GM12865 (cell line): ENCODE measurements around the gene KCNMB4.
A peak's percentile ranks its signal among the peaks of the same experiment; 100 is the strongest.
"Not testable (repeated sequence)": the region's sequence is repeated elsewhere in the genome, so short reads cannot be mapped to it uniquely, and the experiment has no call there.

ENCODE experiments used
- DNase-seq: peaks from one replicate; pipeline ENCODE4 v3.0.0; 2010; ENCODE audit warnings: low read depth
- H3K4me3 ChIP-seq: 2 replicates; pipeline ENCODE4 v1.5.1; 2011; ENCODE audit warnings: mild to moderate bottlenecking, low read depth, low read length, control low read depth
- TF ChIP-seq, protein P1 (sequence below): IDR thresholded peaks from 2 replicates; pipeline ENCODE4 v1.5.1; 2011; ENCODE audit warnings: low read length, control low read depth, low read depth, inconsistent platforms; ENCODE audit not compliant: insufficient read depth; ENCODE audit errors: missing control alignments

Gene KCNMB4

DNA sequence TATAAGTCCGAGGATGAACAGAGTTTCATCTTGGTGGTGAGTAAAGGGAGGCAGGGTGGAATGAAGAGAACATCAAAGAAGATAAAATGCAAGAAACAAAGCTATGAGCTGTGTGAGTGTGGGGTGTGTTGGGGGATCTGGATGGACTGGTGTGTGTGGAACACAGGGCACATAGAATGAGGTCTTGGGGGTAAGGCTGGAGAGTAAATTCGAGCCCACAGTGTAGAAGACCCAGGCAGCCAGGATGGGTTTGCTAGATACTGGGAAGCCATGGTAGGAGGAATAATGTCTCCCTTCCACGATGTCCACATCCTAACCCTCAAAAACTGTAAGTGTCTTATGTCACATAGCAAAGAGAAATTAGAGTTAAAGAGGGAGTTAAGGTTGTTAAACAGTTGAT is 6.8 kb downstream of the KCNMB4 start:
- DNase-seq = no peak
- no peak overlapping the region for H3K4me3 ChIP-seq
- TF ChIP-seq, protein P1, sequence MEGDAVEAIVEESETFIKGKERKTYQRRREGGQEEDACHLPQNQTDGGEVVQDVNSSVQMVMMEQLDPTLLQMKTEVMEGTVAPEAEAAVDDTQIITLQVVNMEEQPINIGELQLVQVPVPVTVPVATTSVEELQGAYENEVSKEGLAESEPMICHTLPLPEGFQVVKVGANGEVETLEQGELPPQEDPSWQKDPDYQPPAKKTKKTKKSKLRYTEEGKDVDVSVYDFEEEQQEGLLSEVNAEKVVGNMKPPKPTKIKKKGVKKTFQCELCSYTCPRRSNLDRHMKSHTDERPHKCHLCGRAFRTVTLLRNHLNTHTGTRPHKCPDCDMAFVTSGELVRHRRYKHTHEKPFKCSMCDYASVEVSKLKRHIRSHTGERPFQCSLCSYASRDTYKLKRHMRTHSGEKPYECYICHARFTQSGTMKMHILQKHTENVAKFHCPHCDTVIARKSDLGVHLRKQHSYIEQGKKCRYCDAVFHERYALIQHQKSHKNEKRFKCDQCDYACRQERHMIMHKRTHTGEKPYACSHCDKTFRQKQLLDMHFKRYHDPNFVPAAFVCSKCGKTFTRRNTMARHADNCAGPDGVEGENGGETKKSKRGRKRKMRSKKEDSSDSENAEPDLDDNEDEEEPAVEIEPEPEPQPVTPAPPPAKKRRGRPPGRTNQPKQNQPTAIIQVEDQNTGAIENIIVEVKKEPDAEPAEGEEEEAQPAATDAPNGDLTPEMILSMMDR = no peak

DNA sequence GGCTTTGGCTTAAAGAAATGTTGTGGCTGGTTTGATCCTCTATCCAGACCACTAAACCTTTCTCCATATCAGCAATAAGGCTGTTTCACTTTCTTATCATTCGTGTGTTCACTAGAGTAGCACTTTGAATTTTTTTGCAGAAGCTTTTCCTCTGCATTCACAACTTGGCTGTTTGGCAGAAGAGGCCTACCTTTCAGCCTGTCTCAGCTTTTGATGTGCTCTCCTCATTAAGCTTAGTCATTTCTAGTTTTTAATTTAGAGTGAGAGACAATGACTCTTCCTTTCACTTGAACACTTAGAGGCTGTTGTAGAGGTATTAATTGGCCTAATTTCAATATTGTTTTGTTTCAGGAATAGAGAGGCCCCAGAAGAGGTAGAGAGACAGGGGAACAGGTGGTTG is 13.8 kb downstream of the KCNMB4 start:
- DNase-seq = peak; percentile 5
- no peak overlapping the region for H3K4me3 ChIP-seq
- TF ChIP-seq, protein P1 = no peak

DNA sequence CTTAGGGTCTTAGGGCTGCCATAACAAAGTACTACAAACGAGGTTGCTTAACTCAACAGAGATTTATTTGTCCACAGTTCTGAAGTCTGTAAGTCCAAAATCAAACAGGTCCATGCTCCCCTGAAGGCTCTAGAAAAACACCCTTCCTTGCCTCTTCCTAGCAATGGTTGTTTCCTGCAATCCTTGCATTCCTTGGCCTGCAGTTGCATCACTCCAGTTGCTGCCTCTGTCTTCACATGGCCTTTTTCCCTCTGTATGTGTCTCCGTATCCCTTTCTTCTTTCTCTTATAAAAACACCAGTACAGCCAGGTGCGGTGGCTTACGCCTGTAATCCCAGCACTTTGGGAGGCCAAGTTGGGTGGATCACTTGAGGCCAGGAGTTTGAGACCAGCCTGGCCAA is 17.4 kb downstream of the KCNMB4 start:
- TF ChIP-seq, protein P1 = no peak
- H3K4me3 ChIP-seq = no peak overlapping the region
- no peak for DNase-seq

DNA sequence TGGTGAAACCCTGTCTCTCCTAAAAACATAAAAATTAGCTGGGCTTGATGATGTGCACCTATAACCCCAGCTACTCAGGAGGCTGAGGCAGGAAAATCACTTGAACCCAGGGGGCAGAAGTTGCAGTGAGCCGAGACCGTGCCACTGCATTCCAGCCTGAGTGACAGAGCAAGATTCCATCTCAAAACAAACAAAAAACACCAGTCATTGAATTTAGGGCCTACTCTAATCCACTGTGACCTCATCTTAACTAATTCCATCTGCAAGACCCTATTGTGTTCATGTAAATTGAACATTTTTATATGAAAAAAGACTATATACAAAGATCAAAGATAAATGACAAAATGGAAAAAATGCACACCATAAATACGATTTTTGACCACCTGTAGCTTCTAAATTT is 17.8 kb downstream of the KCNMB4 start:
- DNase-seq = no peak
- TF ChIP-seq, protein P1 = no peak
- H3K4me3 ChIP-seq = no peak overlapping the region

DNA sequence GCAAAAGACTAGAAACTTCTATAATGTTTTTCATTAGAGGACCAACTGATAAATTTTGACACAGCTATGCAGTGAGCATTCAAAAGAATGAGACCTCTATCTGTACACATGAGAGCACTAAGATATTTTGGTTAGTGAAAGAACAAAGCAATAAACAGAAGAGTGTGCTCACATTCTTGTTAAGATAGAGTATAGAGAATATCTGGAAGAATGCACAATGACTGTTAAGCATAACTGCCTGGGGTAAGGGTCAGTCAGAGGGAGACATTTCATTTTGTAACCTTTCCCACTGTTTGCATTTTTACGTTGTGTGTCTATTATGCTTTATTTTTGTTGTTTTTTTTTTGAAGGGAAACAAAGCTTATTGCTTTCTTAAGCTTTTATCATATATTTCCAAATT is 20.7 kb downstream of the KCNMB4 start:
- H3K4me3 ChIP-seq = no peak overlapping the region
- DNase-seq = no peak
- TF ChIP-seq, protein P1 = no peak

DNA sequence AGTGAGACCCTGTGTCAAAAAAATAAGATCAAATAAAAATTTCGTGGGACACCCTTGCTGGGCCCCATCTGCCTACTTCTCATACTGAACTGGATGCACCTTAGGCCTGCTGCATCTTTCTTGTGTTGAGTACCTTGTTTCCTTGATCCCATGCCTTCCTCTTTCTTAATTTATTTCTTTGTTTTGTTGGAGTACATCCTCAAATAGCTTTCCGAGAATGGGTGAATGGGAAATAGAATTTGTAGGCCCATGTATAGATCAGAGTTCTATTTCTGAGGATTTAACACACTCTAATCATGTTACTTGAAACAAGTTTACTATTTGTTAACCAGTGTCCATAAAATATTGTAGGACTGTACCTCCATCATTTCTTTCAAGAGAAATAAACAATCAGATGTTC is 23.6 kb downstream of the KCNMB4 start:
- H3K4me3 ChIP-seq = no peak overlapping the region
- TF ChIP-seq, protein P1 = no peak
- no peak for DNase-seq

DNA sequence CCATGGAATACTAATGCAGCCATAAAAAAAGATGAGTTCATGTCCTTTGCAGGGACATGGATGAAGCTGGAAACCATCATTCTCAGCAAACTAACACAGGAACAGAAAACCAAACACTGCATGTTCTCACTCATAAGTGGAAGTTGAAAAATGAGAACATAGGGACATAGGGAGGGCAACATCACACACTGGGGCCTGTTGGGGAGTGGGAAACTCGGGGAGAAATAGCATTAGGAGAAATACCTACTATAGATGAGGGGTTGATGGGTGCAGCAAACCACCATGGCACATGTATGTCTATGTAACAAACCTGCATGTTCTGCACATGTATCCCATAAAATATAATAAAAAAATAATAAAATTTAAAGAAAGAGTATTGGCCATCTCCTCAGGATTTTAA is 26.5 kb downstream of the KCNMB4 start:
- DNase-seq, H3K4me3 ChIP-seq: not testable (repeated sequence)
